HG03565 (cell line): ENCODE data around the gene PDC.
A peak's percentile ranks its signal among the peaks of the same experiment; 100 is the strongest.
"Not testable (repeated sequence)": the region's sequence is repeated elsewhere in the genome, so short reads cannot be mapped to it uniquely, and the experiment has no call there.

Source experiments
- ATAC-seq: cut with Tn5 transposase; IDR thresholded peaks from one replicate; pipeline ENCODE4 v1.9.1; 2021; ENCODE audit warnings: mild to moderate bottlenecking, moderate library complexity; ENCODE audit not compliant: unreplicated experiment

PDC gene

DNA sequence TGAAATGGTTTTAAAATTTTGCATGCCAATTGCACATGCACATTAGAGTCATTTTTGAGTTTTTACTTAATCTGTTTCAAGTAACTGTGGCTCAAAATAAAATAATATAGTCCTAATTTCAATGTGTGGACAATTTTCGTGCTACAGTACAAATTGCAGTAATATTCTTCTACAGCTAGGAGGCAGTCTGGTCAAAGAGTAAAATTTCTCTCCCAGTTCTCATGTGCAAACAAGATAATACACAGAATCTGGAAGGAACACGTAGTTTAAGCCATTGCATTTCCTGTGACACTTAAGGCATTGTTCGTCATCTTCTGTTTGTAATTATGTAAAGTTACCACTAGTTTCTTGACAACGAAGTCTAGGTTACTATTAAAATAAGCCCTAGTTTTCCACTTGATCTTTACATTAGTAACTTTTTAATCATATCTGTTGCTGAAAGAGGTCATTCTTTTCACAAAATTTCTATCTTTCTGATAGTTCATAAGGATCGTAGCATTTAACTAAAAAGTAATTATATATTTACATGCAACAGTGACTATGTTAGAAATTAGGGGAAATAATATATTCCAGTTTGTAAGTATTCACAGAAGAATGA lies 56.4 kb downstream of the PDC start:
- ATAC-seq = peak; percentile 40

DNA sequence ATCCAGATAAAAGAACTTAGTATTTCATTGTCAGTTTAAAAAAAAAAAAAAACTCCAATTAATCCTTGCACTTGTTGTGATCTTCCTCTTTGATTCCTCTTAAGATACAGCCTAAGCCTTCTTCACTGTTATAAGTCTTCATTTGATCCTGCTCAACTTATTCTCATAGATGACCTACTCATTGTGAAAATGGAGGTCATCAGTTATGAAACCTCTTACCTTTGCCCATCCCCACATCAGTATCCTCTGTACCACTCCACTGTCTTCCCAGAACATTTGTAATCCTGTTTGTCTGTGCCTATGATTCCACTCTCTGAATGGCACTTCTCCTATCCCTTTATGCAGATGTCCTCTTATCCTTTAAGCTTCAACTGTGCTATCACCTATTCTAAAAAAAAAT lies 57.3 kb downstream of the PDC start:
- ATAC-seq = no peak

DNA sequence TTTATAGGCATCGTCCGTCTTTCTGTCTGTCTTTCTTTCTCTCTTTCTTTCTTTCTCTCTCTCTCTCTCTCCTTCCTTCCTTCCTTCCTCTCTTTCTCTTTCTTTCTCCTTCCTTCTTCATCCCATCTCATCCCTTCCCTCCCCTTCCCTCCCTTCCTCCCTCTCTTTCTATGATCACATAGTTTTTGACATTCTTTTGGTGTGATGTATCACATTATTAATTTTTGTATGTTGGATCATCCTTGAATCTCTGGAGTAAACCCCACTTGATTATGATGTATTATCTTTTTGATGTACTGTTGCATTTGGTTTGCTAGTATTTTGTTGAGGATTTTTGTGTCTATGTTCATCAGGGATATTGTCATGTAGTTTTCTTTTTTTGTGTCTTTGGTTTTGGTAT lies 59.5 kb downstream of the PDC start:
- not testable (repeated sequence) for ATAC-seq
